DMS153 treated with DMSO at 0.1 percent for 48 hours (cell line): Measurements from ENCODE around the gene SLC8A1.
A peak's percentile ranks its signal among the peaks of the same experiment; 100 is the strongest.

ENCODE experiments used
- DNase-seq: peaks from one replicate; lab custom pipeline; 2025; ENCODE audit not compliant: unreplicated experiment; lab: John Stamatoyannopoulos, UW

SLC8A1 gene

DNA sequence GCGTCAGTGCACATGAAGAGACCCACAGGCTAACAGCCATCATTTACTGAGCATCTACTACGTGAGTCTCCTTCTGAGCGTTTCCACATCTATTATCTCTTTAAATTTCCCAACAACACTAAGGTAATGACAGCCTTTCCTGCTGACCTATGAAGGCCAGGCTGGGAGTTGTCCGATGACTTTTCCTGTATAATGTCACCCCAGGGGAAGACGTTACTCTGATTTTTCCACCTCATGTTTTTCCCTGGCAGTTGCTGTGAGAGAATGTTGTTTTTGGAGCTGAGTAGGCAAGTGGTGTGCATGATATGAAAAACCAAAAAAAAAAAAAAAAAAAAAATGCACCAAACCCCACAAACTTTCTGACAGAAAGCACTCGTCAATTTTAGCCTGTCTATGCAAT is 207.6 kb downstream of the SLC8A1 start:
- DNase-seq = no peak

DNA sequence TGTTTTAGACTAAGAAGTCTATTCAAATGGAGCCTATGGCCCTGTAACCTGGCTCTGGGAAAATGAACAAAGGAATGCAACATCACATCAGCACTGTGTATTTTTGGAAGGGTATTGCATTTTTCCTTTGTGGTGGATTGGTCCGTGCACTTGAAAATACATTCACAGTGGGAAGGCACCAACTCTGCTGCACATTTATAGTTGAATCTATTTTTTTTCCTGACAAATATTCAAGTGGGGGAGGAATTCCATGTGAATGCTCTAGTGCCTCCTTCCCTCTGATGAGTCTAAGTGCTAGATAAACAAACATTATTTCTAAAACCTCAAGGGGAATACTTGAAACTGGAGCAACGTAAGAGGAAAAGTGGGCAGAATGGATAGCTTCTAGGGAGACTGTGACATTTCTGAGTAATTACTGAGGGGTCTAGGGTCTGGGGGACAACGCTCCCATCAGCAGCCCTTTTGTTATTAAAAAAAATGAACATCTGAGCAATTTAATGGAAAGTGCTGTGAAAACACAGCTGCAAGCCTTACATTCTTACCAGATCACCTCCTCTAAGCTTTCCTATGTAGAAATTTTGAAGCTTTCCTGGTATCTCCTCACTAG is 208.2 kb downstream of the SLC8A1 start:
- DNase-seq = peak; percentile 30

DNA sequence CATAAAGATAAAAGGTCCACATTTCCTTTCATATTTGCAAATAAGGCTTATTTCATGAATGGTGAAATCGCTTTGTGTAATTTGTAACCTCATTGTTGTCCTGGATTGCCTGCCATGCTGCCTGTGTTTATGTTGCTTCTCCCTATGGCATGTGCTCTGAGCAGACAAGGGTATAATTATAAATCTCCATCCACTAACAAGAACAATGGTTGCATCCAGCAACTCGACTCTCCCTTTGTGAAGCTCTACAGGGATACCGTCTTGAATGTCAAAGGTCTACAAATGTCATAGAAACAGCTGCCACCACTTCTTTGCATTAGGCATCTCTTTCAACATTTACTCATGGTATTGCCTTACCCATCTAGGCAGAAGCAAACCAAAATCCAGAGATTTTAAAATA is 209.6 kb downstream of the SLC8A1 start:
- peak; percentile 81 for DNase-seq

DNA sequence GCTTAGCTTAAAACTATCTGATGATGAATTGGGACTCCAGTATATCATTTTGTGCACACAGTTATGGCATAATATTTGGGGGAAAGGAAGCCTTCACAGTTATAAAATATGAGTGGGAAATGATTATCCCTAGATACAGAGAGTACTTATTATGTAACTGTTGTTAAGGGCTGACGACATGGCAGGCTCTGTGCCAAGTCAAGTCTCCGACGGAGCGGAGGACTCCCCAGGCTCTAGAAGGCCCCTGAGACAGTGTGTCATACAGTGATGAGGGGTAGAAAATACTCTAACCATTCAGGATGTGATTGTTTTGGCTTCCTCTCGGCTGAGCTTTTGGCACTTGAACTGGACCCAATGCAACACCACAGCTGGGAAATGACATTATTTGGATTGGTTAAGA is 211.8 kb downstream of the SLC8A1 start:
- DNase-seq = peak; percentile 87

DNA sequence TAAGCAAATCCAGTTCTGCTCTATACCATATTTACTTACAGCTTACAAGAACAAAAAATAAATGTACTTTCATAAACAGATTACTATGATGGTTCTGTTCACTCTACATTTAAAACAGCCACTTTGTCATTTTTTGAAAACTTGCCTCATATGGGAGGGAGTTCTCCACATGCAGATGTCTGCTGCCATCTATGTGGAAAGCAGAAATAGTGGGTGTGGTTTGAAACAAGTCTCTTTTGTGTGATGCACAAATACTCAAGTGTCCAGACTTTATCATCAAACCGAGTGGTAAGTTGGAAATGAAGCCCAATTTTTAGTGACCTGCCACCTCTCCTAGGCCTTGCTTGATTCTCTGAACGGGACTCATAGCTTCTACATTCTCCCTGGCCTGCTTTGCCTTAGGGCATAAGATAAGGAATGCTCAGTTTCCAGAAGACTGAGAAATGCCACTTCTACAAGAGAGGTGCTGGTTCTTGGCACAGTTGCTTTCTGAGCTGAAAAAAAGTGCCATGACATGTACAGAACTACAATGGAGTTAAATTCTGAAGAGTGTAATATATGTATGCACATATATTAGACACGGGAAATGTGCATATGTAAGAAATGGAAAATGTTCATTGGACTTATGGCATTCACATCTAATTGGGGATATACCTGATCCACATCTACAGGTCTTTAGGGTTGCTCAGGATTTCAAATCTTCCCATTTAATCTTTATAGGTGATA is 221.0 kb downstream of the SLC8A1 start:
- no peak for DNase-seq

DNA sequence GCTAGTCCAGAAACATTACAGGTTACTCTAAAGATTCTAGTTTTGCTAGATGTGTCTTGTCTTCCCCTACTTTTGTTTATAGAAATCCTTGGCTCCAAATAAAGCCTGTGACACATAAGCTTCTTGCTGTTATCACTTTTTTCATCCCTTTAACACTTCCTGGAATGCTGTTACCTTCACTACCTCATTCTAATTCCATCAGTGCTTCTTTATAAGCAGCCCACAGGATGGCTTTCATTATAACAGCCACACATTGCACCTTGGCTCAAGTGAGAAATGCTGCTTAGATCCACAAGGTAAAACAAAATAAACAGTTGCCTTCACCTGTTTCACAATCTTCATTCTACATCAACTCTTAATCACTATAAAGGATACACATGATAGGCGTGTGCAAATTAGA is 221.7 kb downstream of the SLC8A1 start:
- DNase-seq = no peak

DNA sequence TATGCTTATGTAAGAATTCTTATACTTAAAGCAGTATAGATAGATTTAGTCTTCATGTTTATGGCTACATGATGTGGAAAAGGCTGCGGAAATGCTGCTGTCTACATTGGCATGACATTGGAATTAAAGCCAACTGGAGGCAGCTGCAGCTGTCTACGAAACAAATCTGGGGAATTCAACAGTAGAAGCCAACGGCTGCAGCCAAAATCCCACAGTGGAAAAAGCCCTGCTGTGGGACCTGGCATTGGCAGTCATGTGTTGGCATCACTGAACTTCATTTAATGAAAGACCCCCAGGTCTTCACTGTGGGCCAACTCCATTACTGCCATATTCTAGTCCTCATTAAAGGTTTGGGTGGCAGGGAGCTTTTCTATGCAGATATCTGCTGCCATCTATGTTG is 223.6 kb downstream of the SLC8A1 start:
- DNase-seq = no peak

DNA sequence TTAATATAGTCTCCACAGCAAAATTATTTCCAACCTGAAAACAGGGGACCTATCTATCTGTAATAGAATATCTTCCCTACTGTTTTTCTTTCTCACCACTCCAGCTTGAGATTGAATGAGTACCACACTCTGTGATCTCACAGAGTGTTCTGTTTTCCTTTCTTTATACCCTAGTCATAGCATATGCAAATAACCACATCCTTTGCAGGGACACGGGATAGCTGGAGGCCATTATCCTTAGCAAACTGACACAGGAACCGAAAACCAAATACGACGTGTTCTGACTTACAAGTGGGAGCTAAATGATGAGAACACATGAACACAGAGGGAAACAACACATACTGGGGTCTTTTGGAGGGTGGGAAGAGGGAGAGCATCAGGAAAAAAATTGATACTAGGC is 224.7 kb downstream of the SLC8A1 start:
- peak; percentile 4 for DNase-seq

DNA sequence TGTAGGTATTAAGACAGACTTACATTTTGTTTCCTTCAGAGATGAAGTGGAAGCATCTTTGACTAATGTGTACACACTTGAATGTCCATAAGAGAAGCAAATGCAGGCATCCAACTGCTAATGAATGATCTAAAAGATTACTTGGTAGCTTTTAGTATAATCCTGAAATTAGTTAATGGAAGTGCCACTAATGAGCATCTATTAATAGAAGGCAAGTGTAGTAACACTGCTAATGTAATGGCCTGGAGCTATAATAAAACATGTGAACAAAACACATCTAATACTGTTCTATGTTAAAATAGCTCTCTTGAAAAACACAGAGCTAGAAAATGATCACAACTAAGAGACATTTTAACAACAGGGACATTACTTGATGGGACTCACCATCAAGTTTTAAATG is 225.3 kb downstream of the SLC8A1 start:
- DNase-seq = no peak

DNA sequence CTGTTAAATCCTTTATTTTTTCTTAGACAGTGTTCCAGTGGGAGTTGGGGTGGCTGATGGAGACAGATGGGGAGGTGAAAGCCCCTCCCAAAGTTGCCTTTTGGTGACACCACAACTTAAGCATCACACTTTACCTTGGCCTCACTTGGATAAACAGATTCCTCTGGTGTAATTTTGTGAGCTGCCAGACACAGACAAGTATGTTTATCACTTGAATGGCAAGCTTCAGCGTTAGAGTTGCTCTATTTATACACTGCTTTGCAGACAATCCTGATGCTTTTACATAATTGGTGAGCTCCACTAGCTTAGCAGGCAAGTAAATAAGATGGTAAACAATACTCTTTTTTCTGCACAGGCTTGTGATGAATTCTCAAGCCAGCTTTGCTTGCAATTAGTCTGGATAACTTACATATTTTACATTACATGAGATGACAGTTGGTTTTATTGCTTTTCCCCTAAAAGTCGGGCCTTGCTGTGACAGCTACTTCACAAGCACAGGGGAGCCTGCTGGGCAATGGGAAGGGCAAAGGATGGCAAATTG is 226.2 kb downstream of the SLC8A1 start:
- no peak for DNase-seq

DNA sequence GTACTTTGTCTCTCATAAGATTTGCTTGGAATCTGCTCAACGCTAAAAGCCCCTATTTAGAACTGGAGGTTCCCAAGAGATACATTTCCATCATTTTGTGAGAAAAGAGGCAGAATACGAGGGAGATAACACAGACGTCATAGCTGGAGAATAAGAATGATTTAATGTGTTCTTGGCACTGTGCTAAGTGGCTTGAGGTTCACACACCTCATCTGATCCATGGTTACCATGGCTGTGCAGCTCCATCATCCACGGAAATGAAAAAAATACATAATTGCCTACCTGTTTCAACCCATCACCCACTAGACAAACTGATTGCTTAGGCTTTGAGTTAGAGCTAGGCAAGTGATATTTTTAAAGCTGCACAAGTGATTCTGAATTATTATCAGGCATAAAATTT is 227.6 kb downstream of the SLC8A1 start:
- DNase-seq = no peak

DNA sequence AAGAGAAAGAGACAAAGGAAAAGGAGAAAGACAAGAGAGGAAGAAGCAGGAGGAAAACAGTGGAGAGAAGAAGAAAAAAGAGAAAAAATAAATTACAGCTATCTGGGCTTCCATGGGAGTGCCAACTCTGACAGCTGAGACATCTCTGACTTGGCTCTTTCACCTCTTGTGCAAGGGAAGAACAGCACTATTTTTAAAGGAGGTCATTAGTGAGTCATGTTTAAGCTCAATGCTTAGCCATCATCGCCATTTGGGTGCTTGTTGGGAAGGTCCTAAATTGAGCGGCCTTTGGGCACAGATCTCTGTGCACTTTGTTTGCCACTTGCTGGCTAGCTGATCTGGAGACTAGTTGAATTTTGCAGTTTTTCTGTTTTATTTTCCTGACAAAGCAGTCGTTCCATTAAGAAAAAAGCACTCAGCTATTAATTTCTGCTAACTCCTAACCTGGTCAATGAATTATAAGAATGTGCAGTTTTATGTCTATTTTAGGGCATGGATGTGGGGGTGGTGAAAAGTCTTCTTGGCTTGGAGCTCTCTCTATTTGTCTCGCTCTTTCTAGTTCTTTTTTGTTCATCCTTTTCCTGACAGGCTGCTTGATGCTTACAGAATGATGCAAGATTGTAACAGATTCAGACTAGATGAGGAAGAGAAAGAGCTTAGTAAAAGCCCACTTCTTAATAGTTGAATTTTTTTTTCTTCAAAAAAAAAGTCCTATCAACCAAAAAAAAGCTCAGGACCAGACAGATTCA is 231.5 kb downstream of the SLC8A1 start:
- no peak for DNase-seq

DNA sequence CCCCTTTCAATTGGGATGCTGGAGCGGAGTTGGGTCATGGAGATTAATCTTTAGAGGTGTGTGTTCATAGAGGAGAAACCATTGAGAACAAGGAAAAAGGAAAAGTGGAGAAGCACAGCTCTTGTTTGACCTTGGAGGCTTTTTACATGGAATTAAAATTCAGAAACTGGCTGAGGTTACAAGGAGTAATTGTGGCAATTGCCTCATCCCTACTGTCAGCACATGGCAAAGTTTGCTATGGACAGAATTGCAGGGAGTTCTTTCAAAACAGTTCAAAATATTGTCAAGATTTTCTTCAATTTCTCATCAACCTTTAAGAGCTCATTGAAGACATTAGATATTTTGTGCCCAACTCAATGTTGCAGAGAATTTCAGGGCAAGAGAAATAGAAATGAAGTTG is 232.7 kb downstream of the SLC8A1 start:
- no peak for DNase-seq

DNA sequence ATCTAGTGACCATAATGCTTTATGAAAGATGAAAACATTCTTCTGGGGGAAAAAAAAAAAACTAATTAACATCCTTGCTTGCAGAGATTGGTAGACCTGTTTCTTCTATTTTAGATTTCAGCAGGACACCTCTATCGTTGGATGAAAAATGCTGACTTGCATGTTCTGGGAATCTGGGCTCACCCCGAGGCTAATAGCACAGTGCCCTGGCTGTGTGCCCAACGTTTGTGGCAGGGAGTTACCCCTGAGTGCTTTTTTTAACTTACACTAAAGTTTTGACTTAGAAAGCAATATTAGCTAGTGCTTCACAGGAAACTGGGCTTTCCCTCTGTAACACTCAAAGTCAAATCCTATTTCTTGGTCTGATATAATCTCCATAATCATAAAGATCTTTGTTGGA is 233.2 kb downstream of the SLC8A1 start:
- DNase-seq = no peak

DNA sequence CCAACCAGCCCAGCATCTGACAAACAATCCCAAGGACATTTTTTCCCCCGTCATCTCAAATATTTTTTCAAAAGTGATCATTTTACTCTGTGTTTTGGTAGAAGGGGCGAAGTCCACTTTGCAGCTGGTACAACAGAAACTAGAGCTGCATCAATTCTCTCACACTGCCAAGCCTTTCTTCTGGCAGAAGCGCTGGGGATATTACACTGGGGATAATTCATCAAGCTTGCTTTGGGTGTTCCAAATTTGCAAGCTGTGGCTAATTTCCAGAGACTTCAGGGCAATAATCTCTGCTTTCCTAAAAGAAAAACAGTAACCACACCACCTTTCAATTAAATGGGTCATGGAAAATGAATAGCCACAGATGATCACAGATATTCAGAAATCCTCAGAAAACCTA is 238.3 kb downstream of the SLC8A1 start:
- DNase-seq = no peak

DNA sequence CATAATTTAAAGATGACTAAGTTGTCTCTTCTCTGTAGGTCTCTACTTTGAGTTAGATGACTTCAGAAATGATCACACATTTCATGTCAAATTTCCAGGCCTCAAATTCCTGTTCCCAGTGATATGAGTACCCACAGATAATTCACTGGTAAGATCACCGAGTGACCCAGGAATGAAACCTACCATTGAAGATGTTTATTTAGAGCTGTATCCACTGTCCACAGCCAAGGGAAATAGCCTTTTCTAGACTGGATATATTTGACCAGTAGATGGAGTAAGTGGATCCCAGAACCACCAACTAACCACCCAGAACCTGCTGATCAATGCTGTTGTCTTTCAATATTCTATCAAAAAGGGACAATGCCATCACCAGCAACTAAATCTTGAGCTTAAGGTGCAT is 238.8 kb downstream of the SLC8A1 start:
- DNase-seq = no peak

DNA sequence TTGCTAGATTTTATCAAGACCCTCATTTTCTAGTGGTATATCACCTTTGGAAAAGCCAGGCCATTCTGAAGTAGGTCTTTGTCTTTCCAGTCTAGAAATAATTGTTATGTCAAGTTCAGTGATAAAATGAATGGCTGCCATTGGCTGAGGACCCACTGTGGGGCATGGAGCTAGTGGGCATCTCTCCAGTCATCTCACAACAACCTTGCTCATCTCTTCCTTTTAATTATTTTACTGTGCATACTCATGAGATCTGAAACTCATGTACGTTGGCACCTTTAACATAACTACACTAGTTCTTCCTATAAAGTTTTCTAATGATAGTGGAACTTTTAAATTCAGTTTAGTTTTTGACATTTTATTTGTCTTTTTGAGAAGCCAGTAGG is 240.9 kb downstream of the SLC8A1 start:
- DNase-seq = no peak

DNA sequence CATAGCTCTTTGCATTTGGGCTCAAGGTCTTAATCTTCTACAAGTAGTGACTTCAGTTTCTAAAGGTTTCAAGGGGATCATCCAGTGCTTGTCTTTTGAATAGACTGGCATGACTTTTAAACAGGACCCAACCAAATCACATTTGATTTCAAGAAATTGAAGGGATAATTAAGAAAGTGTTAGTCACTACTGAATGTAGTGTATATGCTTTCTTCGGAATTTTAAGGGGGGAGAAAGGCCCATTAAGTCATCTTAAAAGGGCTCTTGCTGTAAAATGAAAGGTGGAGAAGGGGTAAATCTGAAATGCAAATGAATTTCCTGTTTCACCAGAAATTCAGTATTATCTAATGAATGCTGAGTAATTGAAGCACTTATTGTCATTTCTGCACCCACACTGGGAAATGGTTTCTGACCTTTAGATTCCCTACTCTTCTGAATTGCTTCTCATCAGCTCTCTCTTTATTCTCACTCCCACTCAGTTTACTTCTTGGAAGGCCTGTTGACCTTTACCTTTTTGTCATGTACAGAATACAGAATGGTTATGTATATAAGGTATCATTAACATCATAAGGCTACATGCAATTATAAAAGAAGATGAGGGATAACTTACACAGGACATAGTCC is 241.4 kb downstream of the SLC8A1 start:
- DNase-seq = no peak

DNA sequence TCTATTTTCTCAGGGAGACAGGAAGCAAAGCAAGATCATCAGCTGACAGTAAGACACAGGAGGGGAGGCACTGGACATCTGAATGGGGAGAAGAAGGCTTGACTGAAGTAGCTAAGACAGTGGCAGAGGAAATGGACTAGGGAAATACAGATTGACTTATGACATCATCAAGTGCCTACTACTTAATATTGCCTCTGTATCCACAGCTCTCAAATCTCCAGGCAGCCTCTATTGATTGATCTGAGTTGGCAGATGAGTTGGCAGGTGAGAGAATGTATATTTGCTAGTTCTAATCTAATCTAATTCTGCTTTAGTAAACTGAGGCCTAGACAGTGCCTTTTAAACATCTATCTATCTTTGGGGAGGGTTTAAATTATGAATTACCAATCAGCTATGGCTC is 242.1 kb downstream of the SLC8A1 start:
- no peak for DNase-seq

DNA sequence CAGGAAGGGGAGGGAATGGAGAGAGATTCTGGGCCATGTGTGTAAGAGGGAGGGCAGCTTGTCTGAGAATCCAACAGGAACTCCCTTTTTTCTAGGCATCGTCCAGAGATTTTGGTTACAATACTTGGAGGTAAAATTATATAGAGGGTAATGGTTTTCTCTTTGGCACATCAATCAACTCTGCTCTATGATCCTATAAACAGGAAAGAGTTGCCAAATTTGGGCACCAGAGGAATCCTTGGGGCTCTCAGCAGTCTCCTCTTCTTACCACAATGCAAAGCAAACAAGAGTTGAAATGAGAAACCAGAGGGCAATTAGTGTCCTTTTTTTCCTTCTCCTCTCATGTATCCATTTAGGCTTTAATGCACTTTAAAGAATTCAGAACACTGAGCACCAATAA is 243.4 kb downstream of the SLC8A1 start:
- DNase-seq = peak; percentile 52

DNA sequence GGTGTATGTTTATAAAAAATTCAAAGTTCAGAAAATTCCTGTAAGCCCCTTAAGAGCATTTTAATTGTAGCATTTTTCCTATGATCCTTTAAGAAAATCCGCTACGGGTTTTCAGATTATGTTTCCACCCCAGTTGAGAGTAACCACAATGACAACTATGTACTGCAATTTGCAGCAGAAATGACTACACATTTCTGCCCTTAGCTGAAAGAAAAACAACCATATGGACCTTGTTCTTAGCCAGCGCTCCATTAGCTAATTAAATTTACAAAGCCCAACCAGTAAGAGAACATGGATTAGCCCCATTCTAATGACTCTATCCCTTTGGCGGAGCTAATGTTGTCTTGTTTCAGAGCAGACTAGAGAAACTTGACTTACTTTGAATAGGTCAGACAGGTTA is 247.6 kb downstream of the SLC8A1 start:
- no peak for DNase-seq
